Measurements from ENCODE around the gene SYMPK.

Gene SYMPK

DNA sequence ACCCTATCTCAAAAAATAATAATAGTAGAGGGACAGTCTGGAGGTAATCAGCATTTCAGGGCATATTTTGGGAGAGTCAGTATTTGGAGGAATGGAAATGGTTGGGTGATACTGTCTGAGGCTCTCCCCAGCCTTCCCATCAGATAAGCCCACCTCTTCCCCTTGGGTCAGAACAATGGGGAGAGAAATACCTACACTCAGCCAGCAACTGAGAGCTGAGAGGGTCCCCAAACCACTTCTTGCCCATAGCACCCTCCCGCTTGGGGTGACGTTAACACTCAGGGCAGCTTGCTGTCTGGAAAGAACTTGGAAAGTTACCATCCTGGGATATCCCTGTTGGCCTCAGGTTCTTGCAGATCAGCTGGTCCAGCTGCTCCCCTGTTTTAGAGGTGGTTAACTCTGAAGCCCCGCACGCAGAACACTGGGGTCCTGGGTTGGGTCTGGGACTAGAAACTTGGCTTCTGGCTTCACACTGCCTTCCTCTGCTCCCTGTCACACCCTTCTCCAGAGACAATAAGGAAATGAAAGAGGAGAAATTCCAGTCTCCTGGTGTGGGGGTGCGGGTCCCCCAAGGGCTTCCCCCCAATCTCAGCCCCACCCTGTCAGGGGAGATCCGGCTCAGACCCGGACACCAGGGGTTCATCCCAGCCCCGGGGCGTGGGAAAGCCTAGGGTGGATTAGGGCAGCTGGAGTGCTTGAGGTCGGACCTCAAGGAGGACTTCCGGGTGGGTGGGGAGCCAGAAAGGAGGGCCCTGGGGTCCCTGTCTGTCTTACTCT, 3.6 kb upstream of the SYMPK start:
- DNase-seq = no peak

DNA sequence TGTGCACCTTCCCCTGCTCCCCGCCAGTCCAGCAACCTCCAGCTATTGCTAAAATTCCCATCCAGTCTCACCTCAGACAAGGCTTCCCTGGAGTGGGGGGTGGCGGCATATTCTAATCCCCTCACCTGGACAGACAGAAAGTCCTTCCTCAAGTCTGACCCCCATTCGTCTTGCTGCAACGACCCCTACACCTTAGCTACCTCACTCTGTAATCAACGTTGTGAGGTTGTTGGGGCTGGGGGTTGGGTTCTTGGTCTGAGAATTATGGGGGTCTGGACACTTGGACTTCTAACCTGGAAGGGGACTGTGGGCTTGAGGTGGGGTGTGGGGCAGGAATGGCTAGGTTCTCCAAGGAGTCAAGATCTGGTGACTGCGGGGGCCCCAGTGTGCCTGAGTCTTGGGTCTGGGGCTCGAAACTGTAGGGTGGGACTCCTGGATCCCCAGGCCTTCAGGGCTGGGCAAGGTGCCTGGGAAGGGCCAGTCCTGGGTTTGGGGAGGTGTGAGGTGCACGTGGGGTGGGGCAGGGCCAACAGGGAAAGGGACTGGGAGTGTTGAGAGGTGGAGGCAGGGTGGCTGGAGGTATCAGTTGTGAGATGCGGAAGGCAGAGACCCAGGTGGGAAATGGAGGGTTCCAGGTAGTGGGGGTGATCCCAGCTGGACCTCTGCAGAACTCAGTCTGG, 2.5 kb upstream of the SYMPK start:
- no peak for DNase-seq

GRCh38 chr19:45864629-45865082, 1.7 kb upstream of the SYMPK start:
- no peak for DNase-seq

DNA sequence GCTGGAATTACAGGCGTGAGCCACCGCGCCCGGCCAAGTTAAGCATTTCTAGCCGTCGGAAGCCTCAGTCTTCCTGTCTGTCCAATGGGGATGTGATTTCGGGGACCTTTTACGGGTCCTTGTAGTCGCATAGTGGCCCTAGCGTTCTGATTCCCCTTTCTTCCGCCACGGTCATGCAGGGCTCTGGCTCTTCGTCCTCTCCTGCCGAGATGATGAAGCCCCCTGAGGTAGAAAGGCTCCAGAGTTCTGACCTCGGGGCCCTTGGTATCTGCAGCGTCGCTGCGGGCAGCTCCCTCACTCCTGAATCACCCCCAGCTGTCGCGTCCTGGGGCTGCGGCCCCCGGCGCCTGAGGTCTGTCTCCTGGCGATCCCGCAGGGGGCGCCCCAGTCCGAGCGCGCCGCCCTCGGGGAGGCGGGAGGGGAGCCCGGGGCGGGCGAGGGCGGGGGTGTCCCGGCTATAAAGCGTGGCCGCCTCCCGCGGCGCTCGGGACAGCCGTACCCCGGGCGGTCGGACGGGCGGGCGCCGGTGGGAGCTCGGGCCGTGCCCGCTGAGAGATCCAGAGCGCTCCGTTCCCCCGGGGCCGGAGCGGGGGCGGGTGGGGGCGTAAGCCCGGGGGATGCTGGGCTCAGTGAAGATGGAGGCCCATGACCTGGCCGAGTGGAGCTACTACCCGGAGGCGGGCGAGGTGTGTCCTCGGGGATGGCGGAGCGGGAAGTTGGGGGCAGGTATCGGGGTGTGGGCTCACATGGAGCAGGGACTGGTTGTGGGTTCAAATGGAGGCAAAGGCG, 1.1 kb upstream of the SYMPK start, which contains the start of gene FOXA3:
TSS of gene FOXA3 (plus strand) at position 487 of the 789 bp plus-strand sequence. CDS start at position 618, 131 bp downstream.
- DNase-seq = peak; percentile 59 to 87 (median 72)

- DNase-seq = no peak
Measured at GRCh38 chr19:45863335-45863839, 440 bp upstream of the SYMPK start.

DNA sequence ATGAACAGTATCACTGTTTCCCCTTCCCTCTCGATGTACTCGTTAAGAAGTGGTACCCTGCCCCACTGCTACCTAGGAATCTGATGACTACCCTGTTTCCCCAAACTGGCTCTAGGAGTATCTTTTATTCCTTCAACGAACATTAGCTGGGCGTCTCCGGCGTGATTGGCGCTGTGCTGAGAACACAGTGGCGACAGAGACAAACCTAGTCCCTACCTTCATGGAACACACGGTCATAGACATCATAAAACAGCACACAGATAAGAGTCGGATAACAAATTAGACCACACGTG, 730 bp downstream of the SYMPK start:
- DNase-seq = no peak

GRCh38 chr19:45860359-45861259, 2.3 kb downstream of the SYMPK start:
- DNase-seq = no peak

DNA sequence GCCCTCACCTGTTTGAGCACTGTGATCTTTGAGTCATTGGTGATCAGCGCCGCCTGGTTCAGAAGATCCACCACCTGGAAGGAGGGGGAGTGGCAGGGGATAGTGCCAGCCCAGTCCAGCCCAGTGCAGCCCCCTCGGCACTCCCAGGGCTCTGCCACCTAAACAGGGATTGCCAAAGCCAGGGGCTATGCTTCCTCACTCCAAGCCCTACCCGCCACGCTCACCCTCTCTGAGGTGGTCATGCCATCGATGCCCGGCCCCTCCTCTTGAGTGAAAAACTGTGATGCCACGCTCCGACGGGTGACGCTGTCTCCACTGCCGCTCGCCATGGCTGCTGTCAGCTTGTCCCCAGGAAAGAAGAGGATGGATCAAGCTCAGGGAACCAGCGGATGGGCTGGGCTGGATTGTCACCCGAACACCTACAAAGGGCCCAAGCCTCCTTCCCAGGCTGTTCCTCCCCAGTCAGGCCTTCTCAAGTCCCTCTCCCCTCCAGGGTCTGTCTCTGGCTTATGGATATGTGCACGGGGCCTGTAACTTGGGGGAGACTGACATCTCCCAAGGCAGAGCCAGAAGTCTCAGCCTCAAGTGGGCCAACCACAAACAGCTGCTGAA, 8.7 kb downstream of the SYMPK start:
- no peak for DNase-seq

DNA sequence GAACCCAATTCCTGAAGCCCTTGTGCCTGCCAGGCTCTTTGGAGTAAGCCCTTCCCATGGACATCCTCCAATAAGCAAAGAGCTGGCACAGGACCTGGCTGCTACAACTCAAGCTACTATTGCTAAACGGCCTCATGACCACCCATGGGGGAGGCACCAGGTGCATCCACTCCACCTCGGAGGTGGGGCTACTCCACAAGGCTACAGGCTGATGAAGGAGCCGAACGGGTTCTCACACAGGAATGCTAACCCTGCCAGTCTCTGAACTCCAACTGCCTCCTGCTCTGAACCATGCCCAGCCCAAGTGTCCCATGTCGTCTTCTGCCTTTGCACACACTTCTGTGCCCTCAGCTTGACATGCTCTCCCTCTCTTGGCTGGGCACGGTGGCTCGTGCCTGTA, 10.0 kb downstream of the SYMPK start:
- no peak for DNase-seq

DNA sequence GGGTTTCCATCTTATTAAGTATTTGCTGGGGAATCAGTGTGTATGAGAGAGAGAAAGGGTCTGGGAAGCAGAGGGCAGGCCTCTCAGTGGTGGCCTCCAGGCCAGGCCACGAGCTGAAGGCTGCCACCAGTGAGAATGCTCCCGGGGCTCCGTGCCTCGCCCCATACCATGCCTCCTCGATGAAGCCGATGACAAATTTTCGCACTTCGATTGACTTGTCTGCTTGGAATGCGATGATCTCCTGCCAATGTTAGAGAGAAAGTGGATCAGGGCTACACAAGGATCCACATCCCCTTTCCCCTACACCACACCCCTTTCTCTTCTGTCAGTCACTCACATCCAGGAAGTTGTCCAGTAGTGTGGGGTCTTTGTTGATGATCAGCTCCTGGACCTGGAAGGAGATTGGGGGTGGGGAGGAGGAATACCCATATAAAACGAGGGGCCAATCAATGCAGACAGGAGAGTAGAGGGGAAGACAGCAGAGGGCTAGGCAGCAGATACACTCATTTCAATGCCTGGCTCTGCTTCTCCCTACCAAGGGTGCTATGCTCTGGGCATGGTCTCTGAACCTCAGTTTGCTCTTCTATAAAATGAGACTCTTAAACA, 10.7 kb downstream of the SYMPK start:
- no peak for DNase-seq

GRCh38 chr19:45848922-45849321, 14.0 kb downstream of the SYMPK start:
- DNase-seq = peak in 1 of 3 donors; percentile 9

DNA sequence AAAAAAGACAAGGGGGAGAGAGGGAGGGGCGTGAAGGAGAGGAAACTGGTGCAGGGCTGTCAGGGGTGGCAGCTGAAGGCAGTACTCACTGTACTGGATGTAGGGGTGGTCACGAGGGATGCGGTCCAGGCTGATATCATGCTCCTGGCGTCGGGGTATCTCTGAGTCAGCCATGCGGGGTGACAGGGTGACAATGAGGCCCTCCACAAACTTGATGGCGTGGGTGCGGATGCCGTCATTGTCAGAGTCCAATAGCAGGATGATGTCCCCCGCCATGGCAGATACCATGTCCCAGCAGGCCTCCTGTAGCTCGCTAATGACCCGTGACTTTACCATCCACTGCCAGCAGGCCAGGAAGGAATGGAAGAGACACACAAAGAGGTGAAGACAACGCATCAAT, 15.3 kb downstream of the SYMPK start:
- DNase-seq = no peak

- DNase-seq = no peak
Measured at GRCh38 chr19:45842198-45842597, 20.7 kb downstream of the SYMPK start.

DNA sequence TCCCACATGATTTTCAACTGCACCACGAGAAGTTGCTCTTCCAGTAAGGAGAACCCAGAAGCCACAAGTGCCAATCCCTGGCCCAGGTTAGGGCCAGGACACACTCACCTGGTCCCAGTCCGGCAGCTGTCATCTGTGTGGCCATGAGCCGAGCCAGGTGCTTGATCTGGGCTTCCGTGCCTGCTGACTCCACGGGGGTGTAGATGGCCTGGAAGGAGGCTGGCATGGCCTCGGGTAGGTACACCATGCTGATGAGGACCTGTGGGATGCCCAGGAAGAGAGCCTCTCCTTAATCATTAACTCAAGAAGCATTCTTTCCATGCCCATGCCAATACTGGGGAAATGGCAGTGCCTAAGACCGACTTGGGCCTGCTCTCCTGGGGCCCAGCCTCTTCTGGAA, 28.0 kb downstream of the SYMPK start:
- DNase-seq = no peak

DNA sequence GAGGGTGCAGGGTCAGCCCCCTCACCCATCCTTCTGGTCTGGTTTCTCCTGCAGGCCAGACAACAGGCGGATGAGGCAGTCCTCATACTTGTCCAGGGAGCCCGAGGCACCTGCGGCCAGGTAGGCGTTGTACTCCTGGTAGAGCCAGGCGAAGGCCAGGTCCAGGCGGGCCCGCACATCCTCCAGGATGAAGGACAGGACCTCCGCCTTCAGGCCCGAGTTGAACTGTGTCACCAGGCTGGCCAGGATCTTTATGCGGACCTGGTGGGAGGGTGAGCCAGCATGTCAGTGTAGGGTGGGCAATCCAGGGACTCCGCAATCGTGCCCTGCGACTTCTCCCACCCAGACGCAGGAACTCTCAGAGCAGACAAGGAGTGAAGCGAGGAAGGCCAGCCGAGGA, 34.0 kb downstream of the SYMPK start:
- DNase-seq = no peak

DNA sequence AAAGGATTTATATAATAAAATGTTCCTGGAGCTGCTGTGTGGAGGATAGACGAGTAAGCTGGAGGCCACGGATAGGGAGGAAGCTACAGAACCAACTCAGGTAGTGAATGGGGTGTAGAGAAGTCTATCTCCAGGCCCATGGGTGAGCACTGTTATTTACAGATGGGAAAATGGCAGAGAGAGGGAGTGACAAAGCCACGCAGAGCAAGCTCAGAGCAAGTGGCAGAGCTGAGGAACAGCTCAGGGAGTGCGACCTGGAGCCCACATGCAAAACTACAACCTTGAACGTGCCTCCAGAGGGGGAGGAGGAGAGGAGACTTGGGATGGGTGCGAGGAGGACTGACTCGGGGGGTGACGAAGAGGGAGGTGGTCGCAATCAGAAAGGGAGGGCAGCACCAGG, 34.4 kb downstream of the SYMPK start:
- DNase-seq = no peak

- DNase-seq = no peak
Measured at GRCh38 chr19:45827459-45828093, 35.4 kb downstream of the SYMPK start.

- no peak for DNase-seq
Measured at GRCh38 chr19:45826934-45827333, 36.0 kb downstream of the SYMPK start.

GRCh38 chr19:45825917-45826893, 36.7 kb downstream of the SYMPK start:
- DNase-seq = no peak

DNA sequence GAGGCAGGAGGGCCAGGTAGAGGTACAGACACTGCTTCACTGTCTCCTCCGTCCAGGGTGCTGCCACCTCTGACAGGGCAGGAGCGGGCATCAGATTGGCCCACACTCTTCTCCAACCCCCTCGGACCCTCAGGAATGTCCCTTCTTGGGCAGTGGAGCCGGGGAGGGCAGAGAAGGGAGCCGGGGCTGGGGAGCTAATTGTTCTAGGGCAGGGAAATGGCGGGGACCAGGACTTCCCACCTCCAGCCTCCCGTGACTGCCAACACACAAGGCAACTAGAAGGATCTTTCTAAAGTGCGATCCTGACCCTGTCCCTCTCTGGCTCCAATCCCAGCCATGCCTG, 37.7 kb downstream of the SYMPK start:
- DNase-seq = no peak

Data from suppressor macrophage treated with lipopolysaccharide for 1 hour (primary cell).